HEK293 (cell line): ENCODE results near the gene ACHE.

ENCODE experiments used
- HIC1 ChIP-seq: fragments of 450-650 bp; formaldehyde crosslinking; IDR thresholded peaks from 2 replicates; pipeline ENCODE4 v1.5.1; 2016; ENCODE audit warnings: missing biosample characterization, missing genetic modification characterization
- IKZF3 ChIP-seq: fragments of 450-650 bp; IDR thresholded peaks from 2 replicates; pipeline ENCODE4 v1.5.0; 2018; ENCODE audit warnings: missing biosample characterization, mild to moderate bottlenecking, missing genetic modification characterization, moderate library complexity
- KLF10 ChIP-seq: fragments of 450-650 bp; IDR thresholded peaks from 2 replicates; pipeline ENCODE4 v1.5.1; 2018; ENCODE audit warnings: missing biosample characterization, mild to moderate bottlenecking, missing genetic modification characterization
- RBAK ChIP-seq: fragments of 450-650 bp; formaldehyde crosslinking; IDR thresholded peaks from 2 replicates; pipeline ENCODE4 v1.5.1; 2016; ENCODE audit warnings: missing biosample characterization, missing genetic modification characterization
- SCRT2 ChIP-seq: fragments of 450-650 bp; formaldehyde crosslinking; IDR thresholded peaks from 2 replicates; pipeline ENCODE4 v1.5.1; 2016; ENCODE audit warnings: missing biosample characterization, missing genetic modification characterization
- SP2 ChIP-seq: fragments of 450-650 bp; formaldehyde crosslinking; IDR thresholded peaks from 2 replicates; pipeline ENCODE4 v1.5.1; 2016; ENCODE audit warnings: missing biosample characterization, missing genetic modification characterization
- SP7 ChIP-seq: fragments of 450-650 bp; formaldehyde crosslinking; IDR thresholded peaks from 2 replicates; pipeline ENCODE4 v1.5.1; 2016; ENCODE audit warnings: missing biosample characterization, missing genetic modification characterization
- TSHZ1 ChIP-seq: fragments of 450-650 bp; formaldehyde crosslinking; IDR thresholded peaks from 2 replicates; pipeline ENCODE4 v1.5.1; 2016; ENCODE audit warnings: missing biosample characterization, missing genetic modification characterization, borderline replicate concordance
- ZBTB1 ChIP-seq: fragments of 450-650 bp; formaldehyde crosslinking; IDR thresholded peaks from 2 replicates; pipeline ENCODE4 v1.5.1; 2016; ENCODE audit warnings: missing biosample characterization, missing genetic modification characterization
- ZBTB20 ChIP-seq: fragments of 450-650 bp; formaldehyde crosslinking; IDR thresholded peaks from 2 replicates; pipeline ENCODE4 v1.5.1; 2016; ENCODE audit warnings: missing biosample characterization, missing genetic modification characterization
- ZBTB21 ChIP-seq: fragments of 450-650 bp; formaldehyde crosslinking; IDR thresholded peaks from 2 replicates; pipeline ENCODE4 v1.5.1; 2017; ENCODE audit warnings: missing biosample characterization, missing genetic modification characterization
- ZBTB48 ChIP-seq: fragments of 450-650 bp; formaldehyde crosslinking; IDR thresholded peaks from 2 replicates; pipeline ENCODE4 v1.5.1; 2016; ENCODE audit warnings: missing biosample characterization, missing genetic modification characterization
- ZNF140 ChIP-seq: fragments of 450-650 bp; formaldehyde crosslinking; IDR thresholded peaks from 2 replicates; pipeline ENCODE4 v1.5.1; 2016; ENCODE audit warnings: missing biosample characterization, missing genetic modification characterization
- ZNF174 ChIP-seq: fragments of 450-650 bp; formaldehyde crosslinking; IDR thresholded peaks from 2 replicates; pipeline ENCODE4 v1.5.0; 2017; ENCODE audit warnings: missing biosample characterization, mild to moderate bottlenecking, missing genetic modification characterization
- ZNF2 ChIP-seq: fragments of 450-650 bp; formaldehyde crosslinking; IDR thresholded peaks from 2 replicates; pipeline ENCODE4 v1.5.1; 2016; ENCODE audit warnings: missing biosample characterization, missing genetic modification characterization
- ZNF202 ChIP-seq: fragments of 450-650 bp; formaldehyde crosslinking; IDR thresholded peaks from 2 replicates; pipeline ENCODE4 v1.5.1; 2016; ENCODE audit warnings: missing biosample characterization, missing genetic modification characterization, borderline replicate concordance
- ZNF214 ChIP-seq: fragments of 450-650 bp; formaldehyde crosslinking; IDR thresholded peaks from 2 replicates; pipeline ENCODE4 v1.5.1; 2017; ENCODE audit warnings: missing biosample characterization, mild to moderate bottlenecking, missing genetic modification characterization, borderline replicate concordance
- ZNF223 ChIP-seq: fragments of 450-650 bp; formaldehyde crosslinking; IDR thresholded peaks from 2 replicates; pipeline ENCODE4 v1.5.1; 2016; ENCODE audit warnings: missing biosample characterization, missing genetic modification characterization
- ZNF248 ChIP-seq: fragments of 450-650 bp; formaldehyde crosslinking; IDR thresholded peaks from 2 replicates; pipeline ENCODE4 v1.5.1; 2017; ENCODE audit warnings: missing biosample characterization, missing genetic modification characterization
- ZNF26 ChIP-seq: fragments of 450-650 bp; formaldehyde crosslinking; IDR thresholded peaks from 2 replicates; pipeline ENCODE4 v1.5.1; 2016; ENCODE audit warnings: missing biosample characterization, missing genetic modification characterization
- ZNF311 ChIP-seq: fragments of 450-650 bp; formaldehyde crosslinking; IDR thresholded peaks from 2 replicates; pipeline ENCODE4 v1.5.1; 2017; ENCODE audit warnings: missing biosample characterization, missing genetic modification characterization, borderline replicate concordance
- ZNF341 ChIP-seq: fragments of 450-650 bp; formaldehyde crosslinking; IDR thresholded peaks from 2 replicates; pipeline ENCODE4; 2016; ENCODE audit warnings: low read depth, missing biosample characterization, missing genetic modification characterization
- ZNF416 ChIP-seq: fragments of 450-650 bp; formaldehyde crosslinking; IDR thresholded peaks from 2 replicates; pipeline ENCODE4 v1.5.1; 2016; ENCODE audit warnings: missing biosample characterization, missing genetic modification characterization
- ZNF501 ChIP-seq: fragments of 450-650 bp; formaldehyde crosslinking; IDR thresholded peaks from 2 replicates; pipeline ENCODE4 v1.5.1; 2016; ENCODE audit warnings: missing biosample characterization, missing genetic modification characterization
- ZNF560 ChIP-seq: fragments of 450-650 bp; formaldehyde crosslinking; IDR thresholded peaks from 2 replicates; pipeline ENCODE4 v1.5.1; 2017; ENCODE audit warnings: missing biosample characterization, missing genetic modification characterization, borderline replicate concordance
- ZNF76 ChIP-seq: fragments of 450-650 bp; formaldehyde crosslinking; IDR thresholded peaks from 2 replicates; pipeline ENCODE4; 2016; ENCODE audit warnings: low read depth, missing biosample characterization, missing genetic modification characterization, borderline replicate concordance
- ZNF776 ChIP-seq: fragments of 450-650 bp; formaldehyde crosslinking; IDR thresholded peaks from 2 replicates; pipeline ENCODE4 v1.5.0; 2017; ENCODE audit warnings: missing biosample characterization, missing genetic modification characterization, borderline replicate concordance
- ZNF785 ChIP-seq: fragments of 450-650 bp; formaldehyde crosslinking; IDR thresholded peaks from 2 replicates; pipeline ENCODE4 v1.5.1; 2016; ENCODE audit warnings: missing biosample characterization, missing genetic modification characterization
- ZNF837 ChIP-seq: fragments of 450-650 bp; formaldehyde crosslinking; IDR thresholded peaks from 2 replicates; pipeline ENCODE4 v1.5.1; 2016; ENCODE audit warnings: missing biosample characterization, missing genetic modification characterization
- ZSCAN16 ChIP-seq: fragments of 450-650 bp; formaldehyde crosslinking; IDR thresholded peaks from 2 replicates; pipeline ENCODE4 v1.5.1; 2016; ENCODE audit warnings: missing biosample characterization, missing genetic modification characterization
- ZSCAN5A ChIP-seq: fragments of 450-650 bp; formaldehyde crosslinking; IDR thresholded peaks from 2 replicates; pipeline ENCODE4 v1.5.1; 2016; ENCODE audit warnings: missing biosample characterization, missing genetic modification characterization
- TF ChIP-seq, protein P1 (sequence below): fragments of 450-650 bp; formaldehyde crosslinking; IDR thresholded peaks from 2 replicates; pipeline ENCODE4 v1.5.1; 2016; ENCODE audit warnings: missing biosample characterization, missing genetic modification characterization

The ACHE gene

GRCh38 chr7:100914208-100914878, 18.7 kb upstream of the ACHE start (continued):
- peak; percentile 66; the same call in 1 of the 2 replicates for TF ChIP-seq ZNF140 (tag by site-specific recombination)
- TF ChIP-seq ZNF26 (tag by site-specific recombination): no peak
- 0 out of 2 replicates have a peak, but pooled peaks have one; percentile 33 for TF ChIP-seq ZNF501 (tag by site-specific recombination)
- TF ChIP-seq SP7 (tag by site-specific recombination): no peak
- TF ChIP-seq, protein P1, sequence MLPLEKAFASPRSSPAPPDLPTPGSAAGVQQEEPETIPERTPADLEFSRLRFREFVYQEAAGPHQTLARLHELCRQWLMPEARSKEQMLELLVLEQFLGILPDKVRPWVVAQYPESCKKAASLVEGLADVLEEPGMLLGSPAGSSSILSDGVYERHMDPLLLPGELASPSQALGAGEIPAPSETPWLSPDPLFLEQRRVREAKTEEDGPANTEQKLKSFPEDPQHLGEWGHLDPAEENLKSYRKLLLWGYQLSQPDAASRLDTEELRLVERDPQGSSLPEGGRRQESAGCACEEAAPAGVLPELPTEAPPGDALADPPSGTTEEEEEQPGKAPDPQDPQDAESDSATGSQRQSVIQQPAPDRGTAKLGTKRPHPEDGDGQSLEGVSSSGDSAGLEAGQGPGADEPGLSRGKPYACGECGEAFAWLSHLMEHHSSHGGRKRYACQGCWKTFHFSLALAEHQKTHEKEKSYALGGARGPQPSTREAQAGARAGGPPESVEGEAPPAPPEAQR (tag by site-specific recombination): no peak
- no peak for TF ChIP-seq ZNF248
- no peak for TF ChIP-seq ZNF76 (tag by site-specific recombination)
- TF ChIP-seq ZNF202 (tag by site-specific recombination): 0 out of 2 replicates have a peak, but pooled peaks have one; percentile 49
- no peak for TF ChIP-seq IKZF3
- no peak for TF ChIP-seq ZNF837
- no peak for TF ChIP-seq ZNF214 (tag by site-specific recombination)
- TF ChIP-seq ZNF785 (tag by site-specific recombination): no peak
- no peak for TF ChIP-seq SP2
- no peak for TF ChIP-seq ZBTB20 (tag by site-specific recombination)
- 0 out of 2 replicates have a peak, but pooled peaks have one; percentile 78 for TF ChIP-seq ZNF560 (tag by site-specific recombination)
- TF ChIP-seq ZSCAN16 (tag by site-specific recombination): no peak
- no peak for TF ChIP-seq ZBTB1 (tag by site-specific recombination)
- TF ChIP-seq ZNF223 (tag by site-specific recombination): no peak
- no peak for TF ChIP-seq ZSCAN5A (tag by site-specific recombination)
- no peak for TF ChIP-seq SCRT2 (tag by site-specific recombination)
- TF ChIP-seq ZNF776 (tag by site-specific recombination): no peak
- no peak for TF ChIP-seq TSHZ1 (tag by site-specific recombination)
- TF ChIP-seq ZNF174 (tag by site-specific recombination): no peak
- no peak for TF ChIP-seq ZNF311 (tag by site-specific recombination)
- no peak for TF ChIP-seq HIC1 (tag by site-specific recombination)
- TF ChIP-seq ZNF416: no peak
- no peak for TF ChIP-seq KLF10 (tag by site-specific recombination)
- TF ChIP-seq RBAK (tag by site-specific recombination): no peak
- TF ChIP-seq ZBTB21: no peak
- TF ChIP-seq ZNF341: no peak
- TF ChIP-seq ZNF2 (tag by site-specific recombination): no peak
- no peak for TF ChIP-seq ZBTB48 (tag by site-specific recombination)
